PFSK-1 (cell line): ENCODE measurements around the gene CACNA1D.

ENCODE experiments used
- FOXP2 ChIP-seq: optimal IDR thresholded peaks from 2 replicates; pipeline ENCODE3; 2011; ENCODE audit warnings: borderline replicate concordance, control low read depth, inconsistent platforms; ENCODE audit not compliant: insufficient read depth; ENCODE audit errors: extremely low read length, extremely low read depth
- POLR2AphosphoS5 ChIP-seq: IDR thresholded peaks from 2 replicates; pipeline ENCODE4 v1.6.1; 2012; ENCODE audit warnings: low read depth, mild to moderate bottlenecking, control low read depth, low read length, moderate library complexity
- REST ChIP-seq, 2 experiments: IDR thresholded peaks; 2 replicates each; pipeline versions ENCODE4 v1.6.1 to v1.8.0; 2011 to 2012; ENCODE audit warnings: low read depth in 2 of 2, low read length in 2 of 2, control low read depth in 1 of 2, inconsistent platforms in 1 of 2, mild to moderate bottlenecking in 1 of 2, moderate library complexity in 1 of 2; ENCODE audit not compliant: insufficient read depth in 1 of 2
- SIN3A ChIP-seq: IDR thresholded peaks from 2 replicates; pipeline ENCODE4 v1.6.1; 2012; ENCODE audit warnings: mild to moderate bottlenecking, low read length, moderate library complexity, borderline replicate concordance; ENCODE audit not compliant: insufficient read depth
- TAF1 ChIP-seq: IDR thresholded peaks from 2 replicates; pipeline ENCODE4 v1.6.1; 2012; ENCODE audit warnings: low read length, control low read depth, borderline replicate concordance; ENCODE audit not compliant: insufficient read depth

Gene CACNA1D

GRCh38 chr3:53594276-53594675, 99.9 kb downstream of the CACNA1D start:
- no peak for TF ChIP-seq FOXP2
- TF ChIP-seq REST (IDR thresholded peaks at IDR 0.05; ENCODE audit: insufficient read depth in 1 of 2, low read depth in 2 of 2, low read length in 2 of 2), result no peak
- TF ChIP-seq SIN3A, result no peak
- TF ChIP-seq TAF1, result no peak
- TF ChIP-seq POLR2AphosphoS5, result no peak

GRCh38 chr3:53595660-53596059, 101.2 kb downstream of the CACNA1D start:
- no peak for TF ChIP-seq POLR2AphosphoS5

GRCh38 chr3:53597136-53597915, 102.9 kb downstream of the CACNA1D start:
- TF ChIP-seq POLR2AphosphoS5, result no peak
- TF ChIP-seq REST (IDR thresholded peaks at IDR 0.05; ENCODE audit: insufficient read depth in 1 of 2, low read depth in 2 of 2, low read length in 2 of 2), result no peak
- TF ChIP-seq SIN3A, result no peak

- TF ChIP-seq SIN3A, result no peak
- no peak for TF ChIP-seq TAF1
- TF ChIP-seq REST (IDR thresholded peaks at IDR 0.05; ENCODE audit: insufficient read depth in 1 of 2, low read depth in 2 of 2, low read length in 2 of 2), result no peak
- TF ChIP-seq FOXP2, result no peak
- no peak for TF ChIP-seq POLR2AphosphoS5
Observed at GRCh38 chr3:53599771-53600170, 105.4 kb downstream of the CACNA1D start.

GRCh38 chr3:53602866-53603265, 108.5 kb downstream of the CACNA1D start:
- TF ChIP-seq POLR2AphosphoS5 (no peak), SIN3A (no peak), TAF1 (no peak), FOXP2 (no peak), REST (IDR thresholded peaks at IDR 0.05; ENCODE audit: insufficient read depth in 1 of 2, low read depth in 2 of 2, low read length in 2 of 2) (no peak)
